GM12874 (cell line): Measurements from ENCODE around the gene VAV2.

ENCODE experiments used
- CTCF ChIP-seq: IDR thresholded peaks from 2 replicates; pipeline ENCODE4 v1.5.1; 2011; ENCODE audit warnings: low read depth, mild to moderate bottlenecking, control low read depth, low read length, moderate library complexity; ENCODE audit not compliant: insufficient read depth

VAV2 gene

GRCh38 chr9:133834080-133834976 lies 157.8 kb downstream of the VAV2 start:
- no peak for TF ChIP-seq CTCF

- no peak for TF ChIP-seq CTCF
Observed at GRCh38 chr9:133833388-133834025, 158.6 kb downstream of the VAV2 start.

- TF ChIP-seq CTCF, result no peak
Observed at GRCh38 chr9:133832877-133833276, 159.2 kb downstream of the VAV2 start.

GRCh38 chr9:133830711-133831110 lies 161.4 kb downstream of the VAV2 start:
- no peak for TF ChIP-seq CTCF

GRCh38 chr9:133830310-133830709 lies 161.8 kb downstream of the VAV2 start:
- no peak for TF ChIP-seq CTCF

- no peak for TF ChIP-seq CTCF
Observed at GRCh38 chr9:133828338-133828997, 163.7 kb downstream of the VAV2 start.
